Calu3 (cell line): ENCODE data around the gene WDCP. TPM values are rescaled to one million over a fixed set of nuclear protein-coding genes. Genes with fewer than 3 reads are reported as not detected.

Source experiments
- BruUV-seq: library from RNA; stranded (reverse); fragments of 400-500 nt; replicated peaks from 2 replicates; lab custom pipeline; 2021; lab: Mats Ljungman, UMichigan
- CTCF ChIA-PET: fragments of 300-600 bp; sonication (Branson Sonifier 250); formaldehyde crosslinking; loops from one replicate; lab custom pipeline; 2022; ENCODE audit warnings: antibody characterized with exemption; lab: Charles Lee
- DNase-seq: peaks from one replicate; pipeline ENCODE4 v3.0.0; 2022
- H3K27ac Mint-ChIP-seq: one replicate; pipeline ENCODE4 v1.8.0; 2022; ENCODE audit warnings: mixed read lengths; ENCODE audit not compliant: unreplicated experiment
- H3K27me3 Mint-ChIP-seq: one replicate; pipeline ENCODE4 v1.8.0; 2022; ENCODE audit warnings: mixed read lengths; ENCODE audit not compliant: unreplicated experiment
- H3K36me3 Mint-ChIP-seq: one replicate; pipeline ENCODE4 v1.8.0; 2022; ENCODE audit warnings: mild to moderate bottlenecking, moderate library complexity, mixed read lengths; ENCODE audit not compliant: insufficient read depth, unreplicated experiment
- H3K4me1 Mint-ChIP-seq: one replicate; pipeline ENCODE4 v1.8.0; 2022; ENCODE audit warnings: mild to moderate bottlenecking, low read depth, mixed read lengths; ENCODE audit not compliant: unreplicated experiment
- H3K4me3 Mint-ChIP-seq: one replicate; pipeline ENCODE4 v1.8.0; 2022; ENCODE audit warnings: mild to moderate bottlenecking, low read depth, moderate library complexity, mixed read lengths; ENCODE audit not compliant: unreplicated experiment
- H3K9me3 Mint-ChIP-seq: one replicate; pipeline ENCODE4 v1.8.0; 2022; ENCODE audit warnings: low read depth, mixed read lengths; ENCODE audit not compliant: unreplicated experiment
- intact Hi-C: fragments of 100-400 bp; cut with micrococcal nuclease; formaldehyde crosslinking; loops from one replicate; pipeline ENCODE4 v1.10.0; 2022; ENCODE audit not compliant: unreplicated experiment
- total RNA-seq: library from RNA; stranded (reverse); gene quantifications from 2 replicates; pipeline ENCODE4 v1.2.3, GENCODE V29; 2022
- TF ChIP-seq, protein P1 (sequence below): fragments of 200-600 bp; IDR thresholded peaks from one replicate; pipeline ENCODE4 v1.8.0; 2022; ENCODE audit warnings: antibody characterized with exemption; ENCODE audit not compliant: unreplicated experiment

The WDCP gene
- total RNA-seq, 1 experiment from 2014 or later: 17.2 TPM

DNA sequence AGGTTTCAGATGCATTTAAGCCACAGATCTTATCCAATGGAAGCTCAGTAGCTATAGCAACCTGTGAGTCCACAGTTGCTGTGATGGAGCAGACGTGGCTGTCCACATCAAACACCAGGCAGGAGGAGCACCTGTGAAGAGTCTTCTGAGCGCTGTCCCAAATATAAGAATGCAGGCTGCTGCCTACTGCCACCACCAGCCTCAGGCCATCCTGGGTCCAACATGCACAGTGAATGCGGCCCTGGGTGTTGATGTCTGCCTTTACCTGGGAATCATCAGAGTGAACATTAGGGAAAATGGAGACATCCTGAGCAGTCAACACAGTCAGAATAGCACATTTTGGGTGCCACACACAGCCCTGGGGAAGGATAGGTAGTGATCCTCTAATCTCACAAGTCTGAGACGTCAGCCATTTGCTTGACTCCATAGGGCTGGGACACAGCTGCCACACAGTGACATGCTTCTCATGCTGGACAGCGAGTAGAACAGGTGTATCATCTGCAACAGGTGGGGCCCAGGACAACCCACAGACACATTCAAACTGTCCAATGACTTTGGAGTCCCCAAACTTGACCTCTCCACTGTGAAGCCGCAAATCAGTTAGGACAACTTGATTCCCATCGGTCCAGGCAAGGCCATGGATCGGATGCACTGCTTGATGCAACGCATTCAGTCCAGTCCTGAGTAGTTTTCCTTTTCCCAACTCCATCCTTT lies 8.2 kb downstream of the WDCP start:
- Mint-ChIP-seq H3K9me3 (no peaks in the 10 kb centered on the region), H3K4me3 (no peak overlapping the region), H3K27me3 (no peaks in the 10 kb centered on the region), H3K36me3 (peaks cover 5% of the 10 kb centered on the region), H3K4me1 (no peaks in the 10 kb centered on the region), H3K27ac (no peak overlapping the region)
- CTCF ChIA-PET: no interaction called here
- TF ChIP-seq, protein P1, sequence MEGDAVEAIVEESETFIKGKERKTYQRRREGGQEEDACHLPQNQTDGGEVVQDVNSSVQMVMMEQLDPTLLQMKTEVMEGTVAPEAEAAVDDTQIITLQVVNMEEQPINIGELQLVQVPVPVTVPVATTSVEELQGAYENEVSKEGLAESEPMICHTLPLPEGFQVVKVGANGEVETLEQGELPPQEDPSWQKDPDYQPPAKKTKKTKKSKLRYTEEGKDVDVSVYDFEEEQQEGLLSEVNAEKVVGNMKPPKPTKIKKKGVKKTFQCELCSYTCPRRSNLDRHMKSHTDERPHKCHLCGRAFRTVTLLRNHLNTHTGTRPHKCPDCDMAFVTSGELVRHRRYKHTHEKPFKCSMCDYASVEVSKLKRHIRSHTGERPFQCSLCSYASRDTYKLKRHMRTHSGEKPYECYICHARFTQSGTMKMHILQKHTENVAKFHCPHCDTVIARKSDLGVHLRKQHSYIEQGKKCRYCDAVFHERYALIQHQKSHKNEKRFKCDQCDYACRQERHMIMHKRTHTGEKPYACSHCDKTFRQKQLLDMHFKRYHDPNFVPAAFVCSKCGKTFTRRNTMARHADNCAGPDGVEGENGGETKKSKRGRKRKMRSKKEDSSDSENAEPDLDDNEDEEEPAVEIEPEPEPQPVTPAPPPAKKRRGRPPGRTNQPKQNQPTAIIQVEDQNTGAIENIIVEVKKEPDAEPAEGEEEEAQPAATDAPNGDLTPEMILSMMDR: no peak
- DNase-seq: no peak
- intact Hi-C loops: no loop called here
- no TSS peak for BruUV-seq

DNA sequence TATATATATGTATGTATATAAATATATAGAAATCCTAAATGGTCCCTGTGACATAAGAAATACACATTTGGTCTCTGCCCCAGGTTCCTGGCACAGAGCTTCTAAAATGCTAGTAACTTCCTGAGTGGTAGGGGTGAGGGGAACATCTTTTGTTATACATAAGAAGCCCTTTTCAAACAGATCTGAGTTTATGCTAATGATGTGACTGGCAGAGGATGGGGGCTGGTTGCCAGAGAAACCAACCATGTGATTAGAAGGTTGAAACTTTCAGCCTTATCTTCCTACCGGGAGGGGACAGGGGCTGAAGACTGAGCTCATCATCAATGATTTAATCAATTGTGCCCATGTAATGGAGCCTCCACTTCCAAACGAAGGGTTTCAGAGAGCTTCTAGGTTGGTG lies 21.0 kb downstream of the WDCP start:
- intact Hi-C loops: no loop called here
- CTCF ChIA-PET: no interaction called here
- Mint-ChIP-seq H3K27me3 (no peaks in the 10 kb centered on the region), H3K27ac (no peak overlapping the region), H3K9me3 (no peaks in the 10 kb centered on the region), H3K4me1 (no peaks in the 10 kb centered on the region), H3K36me3 (peaks cover 4% of the 10 kb centered on the region), H3K4me3 (no peak overlapping the region)
- no TSS peak for BruUV-seq
- DNase-seq: no peak
- TF ChIP-seq, protein P1: no peak

DNA sequence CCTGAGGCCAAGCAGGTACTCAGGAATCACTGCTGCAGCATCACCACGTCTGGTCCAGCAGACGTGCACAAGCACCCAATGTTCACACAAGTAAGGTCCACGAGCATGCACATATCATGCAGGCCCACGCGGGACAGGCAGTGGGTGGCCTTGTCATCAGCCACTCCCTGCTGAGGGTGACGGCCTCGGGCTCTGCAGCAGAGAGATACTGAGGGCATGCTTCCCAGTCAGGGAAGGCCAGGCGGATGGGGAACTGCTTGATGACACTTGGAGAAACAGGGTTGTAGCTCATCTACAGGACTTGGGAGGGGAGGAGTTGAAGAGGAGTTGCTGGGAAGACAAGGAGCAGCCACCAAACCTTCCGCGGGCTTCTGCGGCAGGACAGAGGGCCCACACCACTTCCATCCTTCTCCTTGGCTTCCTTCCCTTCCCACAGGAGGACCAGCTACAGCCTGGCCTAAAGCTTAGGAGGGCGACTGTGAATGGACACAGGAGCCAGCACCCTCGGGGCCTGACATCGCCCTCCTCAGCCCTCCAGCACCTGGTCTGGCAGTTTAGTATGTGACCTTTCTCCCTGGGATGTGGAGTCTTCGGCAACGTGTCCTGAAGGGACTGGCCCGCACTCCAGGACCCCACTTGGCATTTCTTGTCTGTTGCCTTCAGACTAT lies 22.1 kb downstream of the WDCP start:
- no TSS peak for BruUV-seq

DNA sequence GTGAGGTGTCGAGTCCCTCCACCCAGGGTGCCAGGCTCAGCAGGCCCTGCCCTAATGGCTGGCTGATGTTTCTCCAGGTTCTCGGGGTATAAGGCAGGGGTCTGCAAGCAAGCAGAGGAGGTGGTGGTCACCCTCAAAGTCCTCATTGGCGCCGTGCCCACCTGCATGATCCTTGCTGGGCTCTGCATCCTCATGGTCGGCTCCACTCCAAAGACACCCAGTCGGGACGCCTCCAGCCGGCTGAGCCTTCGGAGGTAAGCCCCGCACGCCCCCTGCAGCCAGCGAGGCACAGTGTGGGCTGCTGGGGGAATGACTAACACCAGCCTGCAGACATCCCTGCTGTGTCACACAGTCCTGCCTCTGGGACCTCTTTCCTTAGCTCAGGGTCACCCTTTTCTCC lies 23.2 kb downstream of the WDCP start:
- Mint-ChIP-seq H3K36me3 (no peaks in the 10 kb centered on the region), H3K4me3 (no peak overlapping the region), H3K9me3 (no peaks in the 10 kb centered on the region), H3K4me1 (no peaks in the 10 kb centered on the region), H3K27ac (no peak overlapping the region), H3K27me3 (no peaks in the 10 kb centered on the region)
- no peak for DNase-seq
- intact Hi-C loops: no loop called here
- CTCF ChIA-PET: no interaction called here
- TF ChIP-seq, protein P1: no peak
- BruUV-seq: no TSS peak

More for the DNA sequence above, 22.1 kb downstream of the WDCP start:
- TF ChIP-seq, protein P1: no peak
- CTCF ChIA-PET: interaction anchor here (0.6 kb wide), 1 partner anchor 513 kb away, joined by 4 read pairs; no protein-coding TSS in a partner anchor
- no peak for DNase-seq
- H3K4me1 Mint-ChIP-seq: no peaks in the 10 kb centered on the region
- intact Hi-C loops: no loop called here
- no peaks in the 10 kb centered on the region for H3K27me3 Mint-ChIP-seq
- H3K36me3 Mint-ChIP-seq: peaks cover 4% of the 10 kb centered on the region
- H3K9me3 Mint-ChIP-seq: no peaks in the 10 kb centered on the region
- no peak overlapping the region for H3K4me3 Mint-ChIP-seq
- no peak overlapping the region for H3K27ac Mint-ChIP-seq
